NB4 (cell line): Measurements from ENCODE around the gene MAGEF1.

ENCODE experiments used
- MYC ChIP-seq: IDR thresholded peaks from 2 replicates; pipeline ENCODE4 v1.6.1; 2011; ENCODE audit warnings: low read depth, low read length
- TF ChIP-seq, protein P1 (sequence below): IDR thresholded peaks from one replicate; pipeline ENCODE4 v1.5.1; 2012; ENCODE audit warnings: low read depth, low read length

- TF ChIP-seq, protein P1, sequence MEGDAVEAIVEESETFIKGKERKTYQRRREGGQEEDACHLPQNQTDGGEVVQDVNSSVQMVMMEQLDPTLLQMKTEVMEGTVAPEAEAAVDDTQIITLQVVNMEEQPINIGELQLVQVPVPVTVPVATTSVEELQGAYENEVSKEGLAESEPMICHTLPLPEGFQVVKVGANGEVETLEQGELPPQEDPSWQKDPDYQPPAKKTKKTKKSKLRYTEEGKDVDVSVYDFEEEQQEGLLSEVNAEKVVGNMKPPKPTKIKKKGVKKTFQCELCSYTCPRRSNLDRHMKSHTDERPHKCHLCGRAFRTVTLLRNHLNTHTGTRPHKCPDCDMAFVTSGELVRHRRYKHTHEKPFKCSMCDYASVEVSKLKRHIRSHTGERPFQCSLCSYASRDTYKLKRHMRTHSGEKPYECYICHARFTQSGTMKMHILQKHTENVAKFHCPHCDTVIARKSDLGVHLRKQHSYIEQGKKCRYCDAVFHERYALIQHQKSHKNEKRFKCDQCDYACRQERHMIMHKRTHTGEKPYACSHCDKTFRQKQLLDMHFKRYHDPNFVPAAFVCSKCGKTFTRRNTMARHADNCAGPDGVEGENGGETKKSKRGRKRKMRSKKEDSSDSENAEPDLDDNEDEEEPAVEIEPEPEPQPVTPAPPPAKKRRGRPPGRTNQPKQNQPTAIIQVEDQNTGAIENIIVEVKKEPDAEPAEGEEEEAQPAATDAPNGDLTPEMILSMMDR = no peak
- no peak for TF ChIP-seq MYC
Measured at GRCh38 chr3:184693011-184693975, 18.6 kb downstream of the MAGEF1 start.
